Neural progenitor cell (in vitro differentiated cells): ENCODE data around the gene KIAA1217.

ENCODE experiments used
- EZH2 ChIP-seq: fragments of 200-600 bp; sonication (generic); IDR thresholded peaks from 2 replicates; pipeline ENCODE4 v1.6.1; 2017; ENCODE audit warnings: antibody characterized with exemption, mild to moderate bottlenecking, moderate library complexity
- TF ChIP-seq, protein P1 (sequence below): fragments of 200-600 bp; sonication (generic); IDR thresholded peaks from 2 replicates; pipeline ENCODE4 v1.5.1; 2017; ENCODE audit warnings: antibody characterized with exemption, mild to moderate bottlenecking

GRCh38 chr10:24374134-24374915 lies 165.4 kb downstream of the KIAA1217 start:
- TF ChIP-seq, protein P1, sequence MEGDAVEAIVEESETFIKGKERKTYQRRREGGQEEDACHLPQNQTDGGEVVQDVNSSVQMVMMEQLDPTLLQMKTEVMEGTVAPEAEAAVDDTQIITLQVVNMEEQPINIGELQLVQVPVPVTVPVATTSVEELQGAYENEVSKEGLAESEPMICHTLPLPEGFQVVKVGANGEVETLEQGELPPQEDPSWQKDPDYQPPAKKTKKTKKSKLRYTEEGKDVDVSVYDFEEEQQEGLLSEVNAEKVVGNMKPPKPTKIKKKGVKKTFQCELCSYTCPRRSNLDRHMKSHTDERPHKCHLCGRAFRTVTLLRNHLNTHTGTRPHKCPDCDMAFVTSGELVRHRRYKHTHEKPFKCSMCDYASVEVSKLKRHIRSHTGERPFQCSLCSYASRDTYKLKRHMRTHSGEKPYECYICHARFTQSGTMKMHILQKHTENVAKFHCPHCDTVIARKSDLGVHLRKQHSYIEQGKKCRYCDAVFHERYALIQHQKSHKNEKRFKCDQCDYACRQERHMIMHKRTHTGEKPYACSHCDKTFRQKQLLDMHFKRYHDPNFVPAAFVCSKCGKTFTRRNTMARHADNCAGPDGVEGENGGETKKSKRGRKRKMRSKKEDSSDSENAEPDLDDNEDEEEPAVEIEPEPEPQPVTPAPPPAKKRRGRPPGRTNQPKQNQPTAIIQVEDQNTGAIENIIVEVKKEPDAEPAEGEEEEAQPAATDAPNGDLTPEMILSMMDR, result no peak
- TF ChIP-seq EZH2, result no peak
